ENCODE results near the gene LRFN2. TPM values are rescaled to one million over a fixed set of nuclear protein-coding genes. Genes with fewer than 3 reads are reported as not detected.

Gene LRFN2
- total RNA-seq, 1 experiment from 2014 or later, result not detected

GRCh38 chr6:40532349-40533000, 54.7 kb downstream of the LRFN2 start:
- no peaks in the 10 kb centered on the region for H3K36me3 ChIP-seq
- no peak for DNase-seq (ENCODE audit: low read depth in 1 of 2, low spot score in 2 of 2)
- H3K9me3 ChIP-seq (replicated peaks), result no peaks in the 10 kb centered on the region
- 0 out of 2 replicates have a peak, but pooled peaks cover 3% of the 10 kb centered on the region for H3K27me3 ChIP-seq (replicated peaks)
- H3K4me1 ChIP-seq (replicated peaks), result no peaks in the 10 kb centered on the region
- no peak overlapping the region for H3K27ac ChIP-seq
- H3K4me3 ChIP-seq, result no peak overlapping the region

DNA sequence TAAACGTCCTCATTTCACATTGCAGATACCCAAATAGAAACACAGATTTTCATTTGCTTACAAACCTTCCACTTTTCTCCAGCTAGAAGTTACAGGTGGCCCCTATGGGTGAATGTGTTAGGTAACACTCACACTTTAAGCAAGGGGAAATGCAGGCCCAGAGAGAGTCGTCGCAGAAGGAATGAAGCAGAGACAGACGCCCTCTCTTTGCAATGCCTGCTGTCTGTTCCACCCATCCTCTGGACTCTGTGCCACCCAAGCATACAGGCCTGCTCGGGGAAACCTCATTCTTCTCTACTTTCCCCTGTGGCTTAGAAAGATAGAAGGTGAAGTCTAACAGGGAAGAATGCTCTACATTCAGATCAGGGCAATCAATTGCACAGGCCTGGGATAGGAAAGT, 57.2 kb downstream of the LRFN2 start:
- H3K27ac ChIP-seq, result no peak overlapping the region
- no peak for DNase-seq (ENCODE audit: low read depth in 1 of 2, low spot score in 2 of 2)
- no peaks in the 10 kb centered on the region for H3K4me1 ChIP-seq (replicated peaks)
- 0 out of 2 replicates have a peak, but pooled peaks cover 3% of the 10 kb centered on the region for H3K27me3 ChIP-seq (replicated peaks)
- no peaks in the 10 kb centered on the region for H3K9me3 ChIP-seq (replicated peaks)
- H3K4me3 ChIP-seq, result no peak overlapping the region
- H3K36me3 ChIP-seq, result no peaks in the 10 kb centered on the region

DNA sequence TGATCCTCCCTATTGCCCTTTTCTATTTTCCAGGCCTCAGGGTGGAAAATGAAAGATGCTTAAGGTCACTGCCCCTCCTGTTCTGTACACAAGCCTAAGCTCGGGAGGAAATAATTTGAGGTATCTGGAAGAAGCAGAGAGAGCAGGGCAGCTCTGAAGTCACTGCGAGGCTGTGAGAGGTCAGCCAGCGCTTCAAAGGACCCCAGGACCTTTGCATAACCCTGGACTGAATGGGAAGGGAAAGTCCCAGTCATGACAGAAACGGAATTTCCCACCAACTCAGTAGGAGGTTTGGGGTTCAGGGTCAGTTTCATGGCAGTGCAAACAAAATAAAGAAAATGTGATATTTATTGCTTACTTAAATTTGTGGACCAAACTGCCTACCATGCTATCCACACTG, 58.1 kb downstream of the LRFN2 start:
- no peak for DNase-seq (ENCODE audit: low read depth in 1 of 2, low spot score in 2 of 2)
- Histone ChIP-seq H3K4me3 (no peak overlapping the region), H3K36me3 (no peaks in the 10 kb centered on the region), H3K9me3 (replicated peaks) (no peaks in the 10 kb centered on the region), H3K4me1 (replicated peaks) (no peaks in the 10 kb centered on the region), H3K27ac (no peak overlapping the region), H3K27me3 (replicated peaks) (0 out of 2 replicates have a peak, but pooled peaks cover 3% of the 10 kb centered on the region)

DNA sequence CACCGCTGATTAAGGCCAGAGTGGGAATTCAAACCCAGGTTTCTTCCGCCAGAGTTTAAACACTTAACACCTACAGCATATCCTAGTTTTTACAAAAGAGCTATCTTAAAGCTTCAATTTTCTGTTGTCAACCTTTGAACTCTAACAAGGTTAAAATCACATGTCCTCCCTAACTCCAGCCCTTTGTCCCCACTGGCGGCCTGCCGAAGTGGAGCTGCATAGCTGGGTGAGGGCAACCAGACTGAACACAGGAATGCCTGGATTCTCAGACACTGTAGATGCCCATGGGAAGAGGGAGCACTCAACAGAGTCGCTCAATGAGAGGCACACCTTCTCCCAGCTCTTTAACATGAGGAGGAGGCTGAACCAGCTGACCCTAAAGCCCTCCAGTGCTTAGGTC, 59.1 kb downstream of the LRFN2 start:
- Histone ChIP-seq H3K27ac (no peak overlapping the region), H3K4me1 (replicated peaks) (no peaks in the 10 kb centered on the region), H3K27me3 (replicated peaks) (0 out of 2 replicates have a peak, but pooled peaks cover 3% of the 10 kb centered on the region), H3K4me3 (no peak overlapping the region), H3K9me3 (replicated peaks) (no peaks in the 10 kb centered on the region), H3K36me3 (no peaks in the 10 kb centered on the region)
- no peak for DNase-seq (ENCODE audit: low read depth in 1 of 2, low spot score in 2 of 2)

DNA sequence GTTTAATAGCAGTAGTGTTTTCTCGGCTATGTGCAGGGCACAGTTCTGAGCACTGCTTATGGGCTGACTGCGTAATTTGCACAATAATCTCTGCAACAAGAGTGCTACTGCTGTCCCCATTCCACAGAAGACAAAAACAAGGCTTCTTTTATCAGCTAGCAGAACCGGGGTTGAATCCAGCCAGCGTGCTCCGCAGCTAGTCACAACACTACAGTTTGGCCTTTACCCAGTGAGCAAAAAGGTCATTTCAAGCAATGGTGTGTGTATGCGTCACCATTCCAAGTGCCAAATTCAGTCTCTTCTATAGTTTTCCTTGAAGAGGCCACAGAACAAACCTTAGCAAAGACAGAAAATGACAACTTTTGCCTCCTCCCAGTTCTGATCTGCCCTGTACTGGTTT, 61.1 kb downstream of the LRFN2 start:
- no peaks in the 10 kb centered on the region for H3K4me1 ChIP-seq (replicated peaks)
- H3K27me3 ChIP-seq (replicated peaks), result 0 out of 2 replicates have a peak, but pooled peaks cover 3% of the 10 kb centered on the region
- no peak overlapping the region for H3K27ac ChIP-seq
- H3K9me3 ChIP-seq (replicated peaks), result no peaks in the 10 kb centered on the region
- H3K36me3 ChIP-seq, result no peaks in the 10 kb centered on the region
- DNase-seq (ENCODE audit: low read depth in 1 of 2, low spot score in 2 of 2), result no peak
- no peak overlapping the region for H3K4me3 ChIP-seq

GRCh38 chr6:40524797-40525585, 62.2 kb downstream of the LRFN2 start:
- DNase-seq (ENCODE audit: low read depth in 1 of 2, low spot score in 2 of 2), result no peak
- Histone ChIP-seq H3K4me1 (replicated peaks) (no peaks in the 10 kb centered on the region), H3K36me3 (no peaks in the 10 kb centered on the region), H3K27me3 (replicated peaks) (no peaks in the 10 kb centered on the region), H3K27ac (no peak overlapping the region), H3K4me3 (no peak overlapping the region), H3K9me3 (replicated peaks) (no peaks in the 10 kb centered on the region)

DNA sequence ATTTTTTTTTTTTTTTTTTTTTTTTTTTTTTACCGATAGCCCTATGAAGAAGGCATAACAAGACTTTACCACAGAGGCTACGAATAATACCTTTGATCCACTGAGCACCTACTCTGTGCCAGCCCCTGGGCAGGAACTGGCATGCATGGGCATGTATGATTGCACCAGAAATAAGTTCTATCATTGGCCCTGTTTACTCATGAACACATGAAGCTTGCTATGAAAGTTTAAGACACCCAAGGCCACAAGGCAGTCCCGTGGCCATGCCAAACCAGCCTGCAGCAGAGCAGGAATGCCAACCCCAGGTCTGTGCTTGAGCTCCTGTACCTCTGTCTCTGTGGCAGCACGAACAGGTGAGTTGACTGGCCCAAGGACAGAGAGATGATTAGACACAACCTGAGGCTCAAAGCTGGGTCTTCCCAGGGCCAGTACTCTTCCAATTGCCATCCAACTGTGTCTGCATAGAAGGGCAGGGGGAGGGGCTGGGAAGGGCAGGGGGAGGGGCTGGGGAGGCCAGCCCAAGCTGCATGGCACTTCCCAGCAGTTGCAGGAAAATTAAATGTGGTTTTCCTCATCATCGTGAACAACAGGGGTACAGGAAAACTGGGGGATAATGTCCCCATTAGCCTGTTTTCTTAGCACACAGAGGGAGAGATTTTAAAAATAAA, 63.5 kb downstream of the LRFN2 start:
- Histone ChIP-seq H3K27me3 (replicated peaks) (no peaks in the 10 kb centered on the region), H3K4me3 (no peak overlapping the region), H3K36me3 (no peaks in the 10 kb centered on the region), H3K27ac (no peak overlapping the region), H3K4me1 (replicated peaks) (no peaks in the 10 kb centered on the region), H3K9me3 (replicated peaks) (no peaks in the 10 kb centered on the region)
- DNase-seq (ENCODE audit: low read depth in 1 of 2, low spot score in 2 of 2), result no peak

GRCh38 chr6:40521496-40521895, 65.7 kb downstream of the LRFN2 start:
- H3K4me1 ChIP-seq (replicated peaks), result no peaks in the 10 kb centered on the region
- no peak overlapping the region for H3K27ac ChIP-seq
- H3K36me3 ChIP-seq, result no peaks in the 10 kb centered on the region
- DNase-seq (ENCODE audit: low read depth in 1 of 2, low spot score in 2 of 2), result no peak
- H3K4me3 ChIP-seq, result no peak overlapping the region
- no peaks in the 10 kb centered on the region for H3K9me3 ChIP-seq (replicated peaks)
- no peaks in the 10 kb centered on the region for H3K27me3 ChIP-seq (replicated peaks)

DNA sequence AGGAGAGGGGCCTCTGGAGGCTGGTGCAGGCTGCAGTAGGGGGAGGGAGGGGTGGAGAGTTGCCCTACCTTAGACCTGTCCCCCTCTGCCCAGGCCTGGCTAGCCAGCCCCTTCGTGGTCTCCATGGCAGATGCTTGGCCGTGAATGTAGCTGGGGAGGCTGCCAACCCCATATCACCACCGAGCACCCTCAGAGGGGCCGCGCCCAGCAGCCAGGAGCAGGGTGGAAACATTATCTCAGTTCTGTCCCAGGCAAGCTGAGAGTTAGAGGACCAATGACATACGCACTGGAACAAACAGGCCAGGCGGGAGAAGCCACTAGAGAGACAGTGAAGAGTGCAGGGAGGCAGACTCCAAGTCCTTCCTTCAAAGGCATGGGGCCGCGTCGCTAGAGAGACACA, 66.5 kb downstream of the LRFN2 start:
- DNase-seq (ENCODE audit: low read depth in 1 of 2, low spot score in 2 of 2), result no peak

GRCh38 chr6:40520084-40520483, 67.1 kb downstream of the LRFN2 start:
- DNase-seq (ENCODE audit: low read depth in 1 of 2, low spot score in 2 of 2), result no peak
- no peaks in the 10 kb centered on the region for H3K36me3 ChIP-seq

More for the DNA sequence above, 66.5 kb downstream of the LRFN2 start:
- Histone ChIP-seq H3K4me3 (no peak overlapping the region), H3K9me3 (replicated peaks) (no peaks in the 10 kb centered on the region), H3K27ac (no peak overlapping the region), H3K27me3 (replicated peaks) (no peaks in the 10 kb centered on the region), H3K4me1 (replicated peaks) (no peaks in the 10 kb centered on the region), H3K36me3 (no peaks in the 10 kb centered on the region)

GRCh38 chr6:40517654-40518053, 69.5 kb downstream of the LRFN2 start:
- DNase-seq (ENCODE audit: low read depth in 1 of 2, low spot score in 2 of 2), result no peak
- Histone ChIP-seq H3K4me3 (no peak overlapping the region), H3K36me3 (no peaks in the 10 kb centered on the region), H3K27ac (no peak overlapping the region), H3K27me3 (replicated peaks) (no peaks in the 10 kb centered on the region), H3K4me1 (replicated peaks) (no peaks in the 10 kb centered on the region), H3K9me3 (replicated peaks) (no peaks in the 10 kb centered on the region)

More at GRCh38 chr6:40520084-40520483, 67.1 kb downstream of the LRFN2 start:
- Histone ChIP-seq H3K9me3 (replicated peaks) (no peaks in the 10 kb centered on the region), H3K27me3 (replicated peaks) (no peaks in the 10 kb centered on the region), H3K4me1 (replicated peaks) (no peaks in the 10 kb centered on the region), H3K27ac (no peak overlapping the region), H3K4me3 (no peak overlapping the region)

GRCh38 chr6:40516429-40516828, 70.7 kb downstream of the LRFN2 start:
- H3K36me3 ChIP-seq, result no peaks in the 10 kb centered on the region
- DNase-seq (ENCODE audit: low read depth in 1 of 2, low spot score in 2 of 2), result no peak
- H3K4me3 ChIP-seq, result no peak overlapping the region
- H3K4me1 ChIP-seq (replicated peaks), result no peaks in the 10 kb centered on the region
- H3K27me3 ChIP-seq (replicated peaks), result no peaks in the 10 kb centered on the region
- H3K9me3 ChIP-seq (replicated peaks), result no peaks in the 10 kb centered on the region
- no peak overlapping the region for H3K27ac ChIP-seq

GRCh38 chr6:40512340-40512739, 74.8 kb downstream of the LRFN2 start:
- Histone ChIP-seq H3K9me3 (replicated peaks) (no peaks in the 10 kb centered on the region), H3K36me3 (no peaks in the 10 kb centered on the region), H3K4me3 (no peak overlapping the region), H3K27ac (no peak overlapping the region), H3K4me1 (replicated peaks) (no peaks in the 10 kb centered on the region), H3K27me3 (replicated peaks) (no peaks in the 10 kb centered on the region)
- no peak for DNase-seq (ENCODE audit: low read depth in 1 of 2, low spot score in 2 of 2)

- Histone ChIP-seq H3K27ac (no peak overlapping the region), H3K4me1 (replicated peaks) (no peaks in the 10 kb centered on the region), H3K36me3 (no peaks in the 10 kb centered on the region), H3K4me3 (no peak overlapping the region), H3K9me3 (replicated peaks) (no peaks in the 10 kb centered on the region), H3K27me3 (replicated peaks) (no peaks in the 10 kb centered on the region)
- DNase-seq (ENCODE audit: low read depth in 1 of 2, low spot score in 2 of 2), result no peak
These were observed 75.3 kb downstream of the LRFN2 start for GRCh38 chr6:40511884-40512283.
